Measurements from ENCODE around the gene DHRS7.

DHRS7 gene

GRCh38 chr14:60164712-60165546 is at the start of gene DHRS7:
Gene DHRS7 (minus strand): TSS chr14:60165398. CDS start chr14:60165309, 89 bp downstream.
- no peaks in the 10 kb centered on the region for H3K9me3 Mint-ChIP-seq
- H3K4me1 Mint-ChIP-seq: peaks cover 48% of the 10 kb centered on the region
- H3K4me3 Mint-ChIP-seq: peak within 1 kb of the TSS; percentile 99
- peaks cover 10% of the 10 kb centered on the region for H3K36me3 Mint-ChIP-seq (ENCODE audit: low read depth)
- ATAC-seq (peak; percentile 94), DNase-seq (peak; percentile 76)
- H3K27ac Mint-ChIP-seq: peak within 1 kb of the TSS; percentile 99
- no peaks in the 10 kb centered on the region for H3K27me3 Mint-ChIP-seq

GRCh38 chr14:60214415-60215126 is 49.4 kb upstream of the DHRS7 start:
- Mint-ChIP-seq H3K4me1 (peaks cover 3% of the 10 kb centered on the region), H3K9me3 (no peaks in the 10 kb centered on the region), H3K27me3 (peaks cover 5% of the 10 kb centered on the region), H3K27ac (no peak overlapping the region), H3K4me3 (no peak overlapping the region), H3K36me3 (ENCODE audit: low read depth) (no peaks in the 10 kb centered on the region)
- DNase-seq (no peak), ATAC-seq (no peak)

- Mint-ChIP-seq H3K9me3 (no peaks in the 10 kb centered on the region), H3K27me3 (peaks cover 9% of the 10 kb centered on the region), H3K4me3 (no peak overlapping the region), H3K36me3 (ENCODE audit: low read depth) (no peaks in the 10 kb centered on the region), H3K4me1 (no peaks in the 10 kb centered on the region), H3K27ac (no peak overlapping the region)
- no peak for DNase-seq
- ATAC-seq: no peak
Measured at GRCh38 chr14:60214003-60214402, 48.8 kb upstream of the DHRS7 start.

GRCh38 chr14:60212503-60213371 is 47.5 kb upstream of the DHRS7 start:
- Mint-ChIP-seq H3K4me1 (no peaks in the 10 kb centered on the region), H3K4me3 (no peak overlapping the region), H3K27me3 (peaks cover 9% of the 10 kb centered on the region), H3K27ac (peak overlapping the region; percentile 52), H3K36me3 (ENCODE audit: low read depth) (no peaks in the 10 kb centered on the region), H3K9me3 (no peaks in the 10 kb centered on the region)
- ATAC-seq: no peak
- no peak for DNase-seq

GRCh38 chr14:60211153-60211552 is 46.0 kb upstream of the DHRS7 start:
- Mint-ChIP-seq H3K9me3 (no peaks in the 10 kb centered on the region), H3K27ac (no peak overlapping the region), H3K4me3 (no peak overlapping the region), H3K4me1 (peaks cover 5% of the 10 kb centered on the region), H3K27me3 (peaks cover 14% of the 10 kb centered on the region), H3K36me3 (ENCODE audit: low read depth) (no peaks in the 10 kb centered on the region)
- ATAC-seq (no peak), DNase-seq (no peak)

- no peak overlapping the region for H3K4me3 Mint-ChIP-seq
- H3K27me3 Mint-ChIP-seq: peaks cover 14% of the 10 kb centered on the region
- ATAC-seq (no peak), DNase-seq (no peak)
- no peaks in the 10 kb centered on the region for H3K9me3 Mint-ChIP-seq
- no peaks in the 10 kb centered on the region for H3K36me3 Mint-ChIP-seq (ENCODE audit: low read depth)
- H3K4me1 Mint-ChIP-seq: peaks cover 9% of the 10 kb centered on the region
- H3K27ac Mint-ChIP-seq: no peak overlapping the region
Measured at GRCh38 chr14:60210703-60211102, 45.5 kb upstream of the DHRS7 start.

GRCh38 chr14:60206837-60207533 is 41.8 kb upstream of the DHRS7 start:
- Mint-ChIP-seq H3K27me3 (peaks cover 20% of the 10 kb centered on the region), H3K36me3 (ENCODE audit: low read depth) (no peaks in the 10 kb centered on the region), H3K4me1 (peaks cover 20% of the 10 kb centered on the region), H3K4me3 (no peak overlapping the region), H3K27ac (no peak overlapping the region), H3K9me3 (no peaks in the 10 kb centered on the region)
- ATAC-seq: no peak
- no peak for DNase-seq

GRCh38 chr14:60206249-60206670 is 41.1 kb upstream of the DHRS7 start:
- no peak overlapping the region for H3K27ac Mint-ChIP-seq
- peaks cover 20% of the 10 kb centered on the region for H3K27me3 Mint-ChIP-seq
- H3K36me3 Mint-ChIP-seq (ENCODE audit: low read depth): no peaks in the 10 kb centered on the region
- no peak for ATAC-seq
- peaks cover 3% of the 10 kb centered on the region for H3K9me3 Mint-ChIP-seq
- H3K4me3 Mint-ChIP-seq: no peak overlapping the region
- H3K4me1 Mint-ChIP-seq: peaks cover 20% of the 10 kb centered on the region
- DNase-seq: no peak

- DNase-seq (no peak), ATAC-seq (peak; percentile 46)
- peaks cover 6% of the 10 kb centered on the region for H3K9me3 Mint-ChIP-seq
- peaks cover 20% of the 10 kb centered on the region for H3K4me1 Mint-ChIP-seq
- H3K27me3 Mint-ChIP-seq: peaks cover 17% of the 10 kb centered on the region
- H3K27ac Mint-ChIP-seq: peak overlapping the region; percentile 40
- H3K36me3 Mint-ChIP-seq (ENCODE audit: low read depth): no peaks in the 10 kb centered on the region
- H3K4me3 Mint-ChIP-seq: no peak overlapping the region
Measured at GRCh38 chr14:60204843-60205774, 39.9 kb upstream of the DHRS7 start.

GRCh38 chr14:60204104-60204842 is 39.1 kb upstream of the DHRS7 start:
- Mint-ChIP-seq H3K4me3 (no peak overlapping the region), H3K36me3 (ENCODE audit: low read depth) (no peaks in the 10 kb centered on the region), H3K4me1 (peaks cover 20% of the 10 kb centered on the region), H3K27me3 (peaks cover 16% of the 10 kb centered on the region), H3K27ac (no peak overlapping the region), H3K9me3 (peaks cover 13% of the 10 kb centered on the region)
- no peak for ATAC-seq
- no peak for DNase-seq

- no peaks in the 10 kb centered on the region for H3K36me3 Mint-ChIP-seq (ENCODE audit: low read depth)
- DNase-seq (no peak), ATAC-seq (no peak)
- peaks cover 14% of the 10 kb centered on the region for H3K4me1 Mint-ChIP-seq
- peaks cover 17% of the 10 kb centered on the region for H3K9me3 Mint-ChIP-seq
- H3K27ac Mint-ChIP-seq: no peak overlapping the region
- H3K4me3 Mint-ChIP-seq: no peak overlapping the region
- no peaks in the 10 kb centered on the region for H3K27me3 Mint-ChIP-seq
Measured at GRCh38 chr14:60199321-60199720, 34.1 kb upstream of the DHRS7 start.

- Mint-ChIP-seq H3K36me3 (ENCODE audit: low read depth) (no peaks in the 10 kb centered on the region), H3K27ac (no peak overlapping the region)
Measured at GRCh38 chr14:60197629-60198303, 32.6 kb upstream of the DHRS7 start.

More at GRCh38 chr14:60197629-60198303, 32.6 kb upstream of the DHRS7 start:
- no peak for DNase-seq
- ATAC-seq: no peak
- Mint-ChIP-seq H3K9me3 (peaks cover 17% of the 10 kb centered on the region), H3K4me3 (no peak overlapping the region), H3K27me3 (no peaks in the 10 kb centered on the region), H3K4me1 (peaks cover 14% of the 10 kb centered on the region)

Measured in activated naive CD8-positive, alpha-beta T cell treated with anti-CD3 and anti-CD28 coated beads, Interleukin-2, amount 50 U/mL, for 24 hours (primary cell).